GM12878 (cell line): ENCODE data around the gene CGREF1. TPM values are rescaled to one million over a fixed set of nuclear protein-coding genes. Genes with fewer than 3 reads are reported as not detected.

ENCODE experiments used
- MEF2B ChIP-seq: fragments of 450-650 bp; IDR thresholded peaks from 2 replicates; pipeline ENCODE4 v1.6.1; 2018; ENCODE audit warnings: mild to moderate bottlenecking, moderate library complexity; ENCODE audit not compliant: partially characterized antibody, poor library complexity, severe bottlenecking
- NFXL1 ChIP-seq: fragments of 450-650 bp; IDR thresholded peaks from 2 replicates; pipeline ENCODE4 v1.6.1; 2017; ENCODE audit warnings: antibody characterized with exemption, mild to moderate bottlenecking, borderline replicate concordance
- polyA plus RNA-seq, 11 experiments: library from polyadenylated mRNA; depleted of rRNA in 4 of 11; unstranded in 6 of 11; stranded (reverse) in 5 of 11; fragments of >200 nt; fragmentation: Nextera tagmentation in 4 of 11; fragmentation: Illumina TruSeq in 1 of 11; extraction: Ambion mirVana in 4 of 11; extraction: Trizol in 1 of 11; gene quantifications; 1 replicate in 1 of 11; 2 replicates in 10 of 11; pipeline versions ENCODE4 v1.2.1 to v1.2.3, GENCODE V29; 2011 to 2016; ENCODE audit warnings: inconsistent platforms in 2 of 11, missing spikeins in 2 of 11, low read depth in 1 of 11
- total RNA-seq, 4 experiments: library from RNA; depleted of rRNA in 3 of 4; stranded (reverse); fragments of >200 nt in 3 of 4; fragmentation: Illumina TruSeq in 1 of 4; extraction: Trizol in 1 of 4; gene quantifications; 2 replicates each; pipeline versions ENCODE4 v1.2.1 to v1.2.3, GENCODE V29; 2013 to 2021
- TF ChIP-seq, protein P1 (sequence below): IDR thresholded peaks from 2 replicates; pipeline ENCODE4 v1.6.1; 2012; ENCODE audit warnings: improper control_type of control experiment, low read depth, low read length; ENCODE audit not compliant: insufficient replicate concordance
- TF ChIP-seq, protein P2 (sequence below), 3 experiments: IDR thresholded peaks in 2 of 3; conservative IDR thresholded peaks in 1 of 3; 2 replicates each; pipeline ENCODE4 v1.5.1; 2011; ENCODE audit warnings: low read depth in 3 of 3, low read length in 3 of 3, mild to moderate bottlenecking in 3 of 3, control low read depth in 2 of 3, moderate library complexity in 2 of 3, inconsistent platforms in 1 of 3, mixed read lengths in 1 of 3; ENCODE audit not compliant: control insufficient read depth in 2 of 3, insufficient read depth in 1 of 3; ENCODE audit errors: extremely low read depth in 1 of 3

Gene CGREF1
- total and polyA plus RNA-seq, 10 of the 15 experiments (the other 5 are each of a cell fraction or from before 2014, with no cell fraction given): 0.06 to 0.21 TPM; not detected in 8

DNA sequence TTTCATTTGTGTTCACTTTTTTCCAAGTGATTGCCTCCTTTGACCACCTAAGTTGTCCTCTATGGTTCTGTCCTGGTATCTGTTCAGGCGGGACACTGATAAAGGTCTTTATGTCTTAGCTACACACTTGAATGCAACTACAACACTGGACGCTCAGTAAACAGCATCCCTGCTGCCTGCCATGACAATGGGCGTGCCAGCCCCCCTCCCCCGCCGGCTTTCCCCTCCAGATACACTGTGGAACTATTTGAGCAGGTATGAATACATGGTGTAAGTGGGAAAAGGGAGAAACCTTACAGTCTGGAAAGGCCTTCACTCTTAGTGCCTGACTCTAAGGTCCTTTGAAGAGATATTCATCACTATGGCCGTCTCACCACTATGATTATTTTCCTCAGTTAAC, 61.7 kb downstream of the CGREF1 start (continued):
- TF ChIP-seq, protein P1, sequence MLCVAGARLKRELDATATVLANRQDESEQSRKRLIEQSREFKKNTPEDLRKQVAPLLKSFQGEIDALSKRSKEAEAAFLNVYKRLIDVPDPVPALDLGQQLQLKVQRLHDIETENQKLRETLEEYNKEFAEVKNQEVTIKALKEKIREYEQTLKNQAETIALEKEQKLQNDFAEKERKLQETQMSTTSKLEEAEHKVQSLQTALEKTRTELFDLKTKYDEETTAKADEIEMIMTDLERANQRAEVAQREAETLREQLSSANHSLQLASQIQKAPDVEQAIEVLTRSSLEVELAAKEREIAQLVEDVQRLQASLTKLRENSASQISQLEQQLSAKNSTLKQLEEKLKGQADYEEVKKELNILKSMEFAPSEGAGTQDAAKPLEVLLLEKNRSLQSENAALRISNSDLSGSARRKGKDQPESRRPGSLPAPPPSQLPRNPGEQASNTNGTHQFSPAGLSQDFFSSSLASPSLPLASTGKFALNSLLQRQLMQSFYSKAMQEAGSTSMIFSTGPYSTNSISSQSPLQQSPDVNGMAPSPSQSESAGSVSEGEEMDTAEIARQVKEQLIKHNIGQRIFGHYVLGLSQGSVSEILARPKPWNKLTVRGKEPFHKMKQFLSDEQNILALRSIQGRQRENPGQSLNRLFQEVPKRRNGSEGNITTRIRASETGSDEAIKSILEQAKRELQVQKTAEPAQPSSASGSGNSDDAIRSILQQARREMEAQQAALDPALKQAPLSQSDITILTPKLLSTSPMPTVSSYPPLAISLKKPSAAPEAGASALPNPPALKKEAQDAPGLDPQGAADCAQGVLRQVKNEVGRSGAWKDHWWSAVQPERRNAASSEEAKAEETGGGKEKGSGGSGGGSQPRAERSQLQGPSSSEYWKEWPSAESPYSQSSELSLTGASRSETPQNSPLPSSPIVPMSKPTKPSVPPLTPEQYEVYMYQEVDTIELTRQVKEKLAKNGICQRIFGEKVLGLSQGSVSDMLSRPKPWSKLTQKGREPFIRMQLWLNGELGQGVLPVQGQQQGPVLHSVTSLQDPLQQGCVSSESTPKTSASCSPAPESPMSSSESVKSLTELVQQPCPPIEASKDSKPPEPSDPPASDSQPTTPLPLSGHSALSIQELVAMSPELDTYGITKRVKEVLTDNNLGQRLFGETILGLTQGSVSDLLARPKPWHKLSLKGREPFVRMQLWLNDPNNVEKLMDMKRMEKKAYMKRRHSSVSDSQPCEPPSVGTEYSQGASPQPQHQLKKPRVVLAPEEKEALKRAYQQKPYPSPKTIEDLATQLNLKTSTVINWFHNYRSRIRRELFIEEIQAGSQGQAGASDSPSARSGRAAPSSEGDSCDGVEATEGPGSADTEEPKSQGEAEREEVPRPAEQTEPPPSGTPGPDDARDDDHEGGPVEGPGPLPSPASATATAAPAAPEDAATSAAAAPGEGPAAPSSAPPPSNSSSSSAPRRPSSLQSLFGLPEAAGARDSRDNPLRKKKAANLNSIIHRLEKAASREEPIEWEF: no peak
- TF ChIP-seq, protein P2, sequence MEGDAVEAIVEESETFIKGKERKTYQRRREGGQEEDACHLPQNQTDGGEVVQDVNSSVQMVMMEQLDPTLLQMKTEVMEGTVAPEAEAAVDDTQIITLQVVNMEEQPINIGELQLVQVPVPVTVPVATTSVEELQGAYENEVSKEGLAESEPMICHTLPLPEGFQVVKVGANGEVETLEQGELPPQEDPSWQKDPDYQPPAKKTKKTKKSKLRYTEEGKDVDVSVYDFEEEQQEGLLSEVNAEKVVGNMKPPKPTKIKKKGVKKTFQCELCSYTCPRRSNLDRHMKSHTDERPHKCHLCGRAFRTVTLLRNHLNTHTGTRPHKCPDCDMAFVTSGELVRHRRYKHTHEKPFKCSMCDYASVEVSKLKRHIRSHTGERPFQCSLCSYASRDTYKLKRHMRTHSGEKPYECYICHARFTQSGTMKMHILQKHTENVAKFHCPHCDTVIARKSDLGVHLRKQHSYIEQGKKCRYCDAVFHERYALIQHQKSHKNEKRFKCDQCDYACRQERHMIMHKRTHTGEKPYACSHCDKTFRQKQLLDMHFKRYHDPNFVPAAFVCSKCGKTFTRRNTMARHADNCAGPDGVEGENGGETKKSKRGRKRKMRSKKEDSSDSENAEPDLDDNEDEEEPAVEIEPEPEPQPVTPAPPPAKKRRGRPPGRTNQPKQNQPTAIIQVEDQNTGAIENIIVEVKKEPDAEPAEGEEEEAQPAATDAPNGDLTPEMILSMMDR (IDR thresholded peaks at IDR 0.05 in 2 of 3, conservative IDR thresholded peaks at IDR 0.05 in 1 of 3; ENCODE audit: control insufficient read depth in 2 of 3, extremely low read depth in 1 of 3, insufficient read depth in 1 of 3, low read depth in 3 of 3, low read length in 3 of 3): no peak
- TF ChIP-seq MEF2B: no peak
- no peak for TF ChIP-seq NFXL1
- TF ChIP-seq, all 136 proteins: peak for 0
